Measurements from ENCODE around the gene PHF12.
"Not testable (repeated sequence)": the region's sequence is repeated elsewhere in the genome, so short reads cannot be mapped to it uniquely, and the experiment has no call there.

PHF12 gene

GRCh38 chr17:28940142-28940541 lies 11.2 kb downstream of the PHF12 start:
- DNase-seq, result no peak
- no peak for ATAC-seq
- Mint-ChIP-seq H3K27ac (no peak overlapping the region), H3K36me3 (ENCODE audit: low read depth) (peaks cover 33% of the 10 kb centered on the region), H3K4me1 (peaks cover 83% of the 10 kb centered on the region), H3K4me3 (no peak overlapping the region), H3K9me3 (no peaks in the 10 kb centered on the region), H3K27me3 (no peaks in the 10 kb centered on the region)

GRCh38 chr17:28938552-28938951 lies 12.8 kb downstream of the PHF12 start:
- DNase-seq, result no peak
- ATAC-seq, result no peak
- Mint-ChIP-seq H3K27ac (no peak overlapping the region), H3K4me3 (no peak overlapping the region), H3K9me3 (no peaks in the 10 kb centered on the region), H3K4me1 (peaks cover 79% of the 10 kb centered on the region), H3K27me3 (no peaks in the 10 kb centered on the region), H3K36me3 (ENCODE audit: low read depth) (peaks cover 31% of the 10 kb centered on the region)

- DNase-seq (no peak), ATAC-seq (no peak)
- Mint-ChIP-seq H3K36me3 (ENCODE audit: low read depth) (peaks cover 23% of the 10 kb centered on the region), H3K4me3 (no peak overlapping the region), H3K4me1 (peaks cover 76% of the 10 kb centered on the region), H3K9me3 (no peaks in the 10 kb centered on the region), H3K27ac (no peak overlapping the region), H3K27me3 (no peaks in the 10 kb centered on the region)
Observed at GRCh38 chr17:28937044-28937729, 14.1 kb downstream of the PHF12 start.

GRCh38 chr17:28935744-28936460 lies 15.4 kb downstream of the PHF12 start:
- Mint-ChIP-seq H3K9me3 (no peaks in the 10 kb centered on the region), H3K4me3 (no peak overlapping the region), H3K4me1 (peaks cover 69% of the 10 kb centered on the region), H3K27ac (peak overlapping the region; percentile 20), H3K27me3 (no peaks in the 10 kb centered on the region), H3K36me3 (ENCODE audit: low read depth) (peaks cover 25% of the 10 kb centered on the region)
- DNase-seq (no peak), ATAC-seq (no peak)

- H3K4me3 Mint-ChIP-seq, H3K27me3 Mint-ChIP-seq, H3K9me3 Mint-ChIP-seq, ATAC-seq, DNase-seq: not testable (repeated sequence)
- H3K27ac Mint-ChIP-seq, result peak overlapping the region; percentile 26
- H3K4me1 Mint-ChIP-seq, result peaks cover 63% of the 10 kb centered on the region
- H3K36me3 Mint-ChIP-seq (ENCODE audit: low read depth), result peaks cover 31% of the 10 kb centered on the region
Observed at GRCh38 chr17:28934508-28934907, 16.8 kb downstream of the PHF12 start.

- ATAC-seq (no peak), DNase-seq (no peak)
- H3K4me3 Mint-ChIP-seq, result no peak overlapping the region
- peaks cover 65% of the 10 kb centered on the region for H3K36me3 Mint-ChIP-seq (ENCODE audit: low read depth)
- no peaks in the 10 kb centered on the region for H3K27me3 Mint-ChIP-seq
- peaks cover 67% of the 10 kb centered on the region for H3K4me1 Mint-ChIP-seq
- peak overlapping the region; percentile 9 for H3K27ac Mint-ChIP-seq
- H3K9me3 Mint-ChIP-seq, result peaks cover 10% of the 10 kb centered on the region
Observed at GRCh38 chr17:28929787-28930186, 21.5 kb downstream of the PHF12 start.

- H3K27ac Mint-ChIP-seq, result peak overlapping the region; percentile 52
- H3K36me3 Mint-ChIP-seq (ENCODE audit: low read depth), result peaks cover 71% of the 10 kb centered on the region
- H3K4me3 Mint-ChIP-seq, result no peak overlapping the region
- H3K9me3 Mint-ChIP-seq, result peaks cover 10% of the 10 kb centered on the region
- DNase-seq, result peak; percentile 18
- H3K4me1 Mint-ChIP-seq, result peaks cover 67% of the 10 kb centered on the region
- ATAC-seq, result peak; percentile 69
- H3K27me3 Mint-ChIP-seq, result no peaks in the 10 kb centered on the region
Observed at GRCh38 chr17:28928061-28928460, 23.3 kb downstream of the PHF12 start.

GRCh38 chr17:28926786-28927185 lies 24.5 kb downstream of the PHF12 start:
- no peak for DNase-seq
- Mint-ChIP-seq H3K4me1 (peaks cover 66% of the 10 kb centered on the region), H3K4me3 (no peak overlapping the region), H3K27me3 (no peaks in the 10 kb centered on the region), H3K27ac (peak overlapping the region; percentile 88), H3K9me3 (peaks cover 10% of the 10 kb centered on the region), H3K36me3 (ENCODE audit: low read depth) (peaks cover 76% of the 10 kb centered on the region)
- no peak for ATAC-seq

- no peak for ATAC-seq
- H3K4me3 Mint-ChIP-seq, result peak overlapping the region; percentile 43
- no peaks in the 10 kb centered on the region for H3K27me3 Mint-ChIP-seq
- peaks cover 10% of the 10 kb centered on the region for H3K9me3 Mint-ChIP-seq
- peak overlapping the region; percentile 88 for H3K27ac Mint-ChIP-seq
- DNase-seq, result no peak
- peaks cover 63% of the 10 kb centered on the region for H3K4me1 Mint-ChIP-seq
- peaks cover 78% of the 10 kb centered on the region for H3K36me3 Mint-ChIP-seq (ENCODE audit: low read depth)
Observed at GRCh38 chr17:28926366-28926765, 25.0 kb downstream of the PHF12 start.

- Mint-ChIP-seq H3K4me3 (peak overlapping the region; percentile 43), H3K36me3 (ENCODE audit: low read depth) (peaks cover 79% of the 10 kb centered on the region), H3K9me3 (peaks cover 10% of the 10 kb centered on the region)
Observed at GRCh38 chr17:28925912-28926365, 25.4 kb downstream of the PHF12 start.

GRCh38 chr17:28920201-28920600 lies 31.1 kb downstream of the PHF12 start:
- no peak overlapping the region for H3K27ac Mint-ChIP-seq
- no peaks in the 10 kb centered on the region for H3K9me3 Mint-ChIP-seq
- H3K4me1 Mint-ChIP-seq, result peaks cover 22% of the 10 kb centered on the region
- DNase-seq, result no peak
- no peaks in the 10 kb centered on the region for H3K27me3 Mint-ChIP-seq
- H3K36me3 Mint-ChIP-seq (ENCODE audit: low read depth), result peaks cover 68% of the 10 kb centered on the region
- no peak for ATAC-seq
- no peak overlapping the region for H3K4me3 Mint-ChIP-seq

More at GRCh38 chr17:28925912-28926365, 25.4 kb downstream of the PHF12 start:
- no peaks in the 10 kb centered on the region for H3K27me3 Mint-ChIP-seq
- H3K27ac Mint-ChIP-seq, result peak overlapping the region; percentile 88
- peak; percentile 88 for ATAC-seq
- peaks cover 63% of the 10 kb centered on the region for H3K4me1 Mint-ChIP-seq
- DNase-seq, result peak; percentile 14

- Mint-ChIP-seq H3K4me1 (peaks cover 13% of the 10 kb centered on the region), H3K27me3 (no peaks in the 10 kb centered on the region), H3K4me3 (no peak overlapping the region), H3K27ac (peak overlapping the region; percentile 48), H3K36me3 (ENCODE audit: low read depth) (peaks cover 68% of the 10 kb centered on the region), H3K9me3 (no peaks in the 10 kb centered on the region)
- ATAC-seq (no peak), DNase-seq (no peak)
Observed at GRCh38 chr17:28918295-28918694, 33.0 kb downstream of the PHF12 start.

- H3K27me3 Mint-ChIP-seq, result no peaks in the 10 kb centered on the region
- peaks cover 10% of the 10 kb centered on the region for H3K4me1 Mint-ChIP-seq
- peaks cover 68% of the 10 kb centered on the region for H3K36me3 Mint-ChIP-seq (ENCODE audit: low read depth)
- DNase-seq (no peak), ATAC-seq (no peak)
- no peaks in the 10 kb centered on the region for H3K9me3 Mint-ChIP-seq
- no peak overlapping the region for H3K27ac Mint-ChIP-seq
- H3K4me3 Mint-ChIP-seq, result no peak overlapping the region
Observed at GRCh38 chr17:28917465-28917864, 33.9 kb downstream of the PHF12 start.

GRCh38 chr17:28917029-28917428 lies 34.3 kb downstream of the PHF12 start:
- Mint-ChIP-seq H3K27me3 (no peaks in the 10 kb centered on the region), H3K9me3 (no peaks in the 10 kb centered on the region), H3K36me3 (ENCODE audit: low read depth) (peaks cover 70% of the 10 kb centered on the region), H3K27ac (no peak overlapping the region), H3K4me1 (peaks cover 10% of the 10 kb centered on the region), H3K4me3 (no peak overlapping the region)
- ATAC-seq, result no peak
- DNase-seq, result no peak

- Mint-ChIP-seq H3K27me3 (no peaks in the 10 kb centered on the region), H3K4me3 (no peak overlapping the region), H3K36me3 (ENCODE audit: low read depth) (peaks cover 66% of the 10 kb centered on the region), H3K27ac (no peak overlapping the region), H3K4me1 (peaks cover 10% of the 10 kb centered on the region), H3K9me3 (no peaks in the 10 kb centered on the region)
- DNase-seq (no peak), ATAC-seq (peak; percentile 50)
Observed at GRCh38 chr17:28916302-28916934, 34.9 kb downstream of the PHF12 start.
